Measurements from ENCODE around the gene MYO15B.

MYO15B gene

GRCh38 chr17:75542229-75542628 is 45.4 kb upstream of the MYO15B start:
- no peaks in the 10 kb centered on the region for H3K36me3 ChIP-seq (ENCODE audit: control insufficient read depth, low read length)
- H3K27me3 ChIP-seq (ENCODE audit: control insufficient read depth, low read length) = no peaks in the 10 kb centered on the region
- no peaks in the 10 kb centered on the region for H3K9me3 ChIP-seq (ENCODE audit: control insufficient read depth, insufficient read depth, low read length)
- H3K4me2 ChIP-seq (ENCODE audit: low read length) = no peak overlapping the region
- H3F3A ChIP-seq (ENCODE audit: control insufficient read depth, insufficient read depth) = no peaks in the 10 kb centered on the region
- H4K20me1 ChIP-seq (ENCODE audit: control insufficient read depth, insufficient read depth, low read depth, low read length) = no peaks in the 10 kb centered on the region
- H3K4me1 ChIP-seq (ENCODE audit: control insufficient read depth, low read length) = no peaks in the 10 kb centered on the region
- H3K27ac ChIP-seq (ENCODE audit: low read depth, low read length) = no peak overlapping the region
- no peak for TF ChIP-seq EZH2phosphoT487 (IDR thresholded peaks at IDR 0.05; ENCODE audit: borderline replicate concordance, low read length)
- TF ChIP-seq, protein P1, sequence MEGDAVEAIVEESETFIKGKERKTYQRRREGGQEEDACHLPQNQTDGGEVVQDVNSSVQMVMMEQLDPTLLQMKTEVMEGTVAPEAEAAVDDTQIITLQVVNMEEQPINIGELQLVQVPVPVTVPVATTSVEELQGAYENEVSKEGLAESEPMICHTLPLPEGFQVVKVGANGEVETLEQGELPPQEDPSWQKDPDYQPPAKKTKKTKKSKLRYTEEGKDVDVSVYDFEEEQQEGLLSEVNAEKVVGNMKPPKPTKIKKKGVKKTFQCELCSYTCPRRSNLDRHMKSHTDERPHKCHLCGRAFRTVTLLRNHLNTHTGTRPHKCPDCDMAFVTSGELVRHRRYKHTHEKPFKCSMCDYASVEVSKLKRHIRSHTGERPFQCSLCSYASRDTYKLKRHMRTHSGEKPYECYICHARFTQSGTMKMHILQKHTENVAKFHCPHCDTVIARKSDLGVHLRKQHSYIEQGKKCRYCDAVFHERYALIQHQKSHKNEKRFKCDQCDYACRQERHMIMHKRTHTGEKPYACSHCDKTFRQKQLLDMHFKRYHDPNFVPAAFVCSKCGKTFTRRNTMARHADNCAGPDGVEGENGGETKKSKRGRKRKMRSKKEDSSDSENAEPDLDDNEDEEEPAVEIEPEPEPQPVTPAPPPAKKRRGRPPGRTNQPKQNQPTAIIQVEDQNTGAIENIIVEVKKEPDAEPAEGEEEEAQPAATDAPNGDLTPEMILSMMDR (IDR thresholded peaks at IDR 0.05; ENCODE audit: low read depth, low read length, poor library complexity, severe bottlenecking) = no peak
- H3K9me2 ChIP-seq (replicated peaks; ENCODE audit: control insufficient read depth, low read length) = no peaks in the 10 kb centered on the region
- no peak overlapping the region for H3K4me3 ChIP-seq (ENCODE audit: low read length)
- no peaks in the 10 kb centered on the region for H3K79me2 ChIP-seq (ENCODE audit: control insufficient read depth, low read length)

DNA sequence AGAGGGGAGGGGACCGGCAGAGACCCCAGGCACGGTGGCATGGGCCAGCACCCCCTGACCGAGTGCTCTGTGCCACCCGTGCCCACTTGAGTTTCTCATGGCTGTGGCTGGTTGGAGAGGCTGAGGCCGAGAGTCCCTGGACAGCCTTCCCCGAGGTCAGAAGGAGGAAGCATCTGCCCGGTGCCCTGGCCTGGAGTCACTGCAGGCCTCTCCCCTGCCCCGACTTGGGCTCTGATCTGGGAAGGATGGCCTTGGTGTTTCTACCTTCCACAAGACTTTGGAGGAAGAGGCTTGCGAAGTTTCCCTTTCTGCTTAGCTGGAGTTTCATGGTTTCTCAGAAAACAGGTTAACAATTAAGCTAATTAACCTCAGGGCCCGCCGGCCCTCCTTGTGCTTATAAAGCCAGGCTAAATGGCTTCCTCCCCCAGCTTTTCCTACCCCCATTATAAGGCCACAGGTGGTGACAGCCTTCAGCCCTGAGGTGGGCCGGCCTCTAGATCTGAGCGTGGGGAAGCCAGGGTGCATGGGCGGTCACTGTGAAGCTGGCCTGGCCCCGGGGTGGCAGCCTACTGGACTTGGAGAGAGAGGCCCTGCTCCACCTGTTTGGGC is 44.8 kb upstream of the MYO15B start:
- Histone ChIP-seq H3K79me2 (ENCODE audit: control insufficient read depth, low read length) (no peaks in the 10 kb centered on the region), H3K27ac (ENCODE audit: low read depth, low read length) (no peak overlapping the region), H3K4me2 (ENCODE audit: low read length) (no peak overlapping the region), H3K36me3 (ENCODE audit: control insufficient read depth, low read length) (no peaks in the 10 kb centered on the region), H3K27me3 (ENCODE audit: control insufficient read depth, low read length) (no peaks in the 10 kb centered on the region), H3F3A (ENCODE audit: control insufficient read depth, insufficient read depth) (no peaks in the 10 kb centered on the region), H3K9me3 (ENCODE audit: control insufficient read depth, insufficient read depth, low read length) (no peaks in the 10 kb centered on the region), H3K4me1 (ENCODE audit: control insufficient read depth, low read length) (no peaks in the 10 kb centered on the region), H3K9me2 (replicated peaks; ENCODE audit: control insufficient read depth, low read length) (no peaks in the 10 kb centered on the region), H4K20me1 (ENCODE audit: control insufficient read depth, insufficient read depth, low read depth, low read length) (no peaks in the 10 kb centered on the region), H3K4me3 (ENCODE audit: low read length) (no peak overlapping the region)
- no peak for TF ChIP-seq EZH2phosphoT487 (IDR thresholded peaks at IDR 0.05; ENCODE audit: borderline replicate concordance, low read length)
- TF ChIP-seq, protein P1 (IDR thresholded peaks at IDR 0.05; ENCODE audit: low read depth, low read length, poor library complexity, severe bottlenecking) = no peak

GRCh38 chr17:75544250-75544649 is 43.4 kb upstream of the MYO15B start:
- Histone ChIP-seq H3K4me1 (ENCODE audit: control insufficient read depth, low read length) (no peaks in the 10 kb centered on the region), H3K27ac (ENCODE audit: low read depth, low read length) (no peak overlapping the region), H3K79me2 (ENCODE audit: control insufficient read depth, low read length) (no peaks in the 10 kb centered on the region), H4K20me1 (ENCODE audit: control insufficient read depth, insufficient read depth, low read depth, low read length) (no peaks in the 10 kb centered on the region), H3K27me3 (ENCODE audit: control insufficient read depth, low read length) (no peaks in the 10 kb centered on the region), H3K9me3 (ENCODE audit: control insufficient read depth, insufficient read depth, low read length) (no peaks in the 10 kb centered on the region), H3K9me2 (replicated peaks; ENCODE audit: control insufficient read depth, low read length) (no peaks in the 10 kb centered on the region), H3K4me3 (ENCODE audit: low read length) (no peak overlapping the region), H3K36me3 (ENCODE audit: control insufficient read depth, low read length) (no peaks in the 10 kb centered on the region), H3K4me2 (ENCODE audit: low read length) (no peak overlapping the region), H3F3A (ENCODE audit: control insufficient read depth, insufficient read depth) (no peaks in the 10 kb centered on the region)
- TF ChIP-seq EZH2phosphoT487 (IDR thresholded peaks at IDR 0.05; ENCODE audit: borderline replicate concordance, low read length) = no peak
- TF ChIP-seq, protein P1 (IDR thresholded peaks at IDR 0.05; ENCODE audit: low read depth, low read length, poor library complexity, severe bottlenecking) = no peak

Data from DOHH2 (cell line).